ENCODE measurements around the gene RBM20. TPM values are rescaled to one million over a fixed set of nuclear protein-coding genes. Genes with fewer than 3 reads are reported as not detected.
"Not testable (repeated sequence)": the region's sequence is repeated elsewhere in the genome, so short reads cannot be mapped to it uniquely, and the experiment has no call there.

RBM20 gene
- total and polyA plus RNA-seq, 2 experiments from 2014 or later, result 3.7 to 4.0 TPM

DNA sequence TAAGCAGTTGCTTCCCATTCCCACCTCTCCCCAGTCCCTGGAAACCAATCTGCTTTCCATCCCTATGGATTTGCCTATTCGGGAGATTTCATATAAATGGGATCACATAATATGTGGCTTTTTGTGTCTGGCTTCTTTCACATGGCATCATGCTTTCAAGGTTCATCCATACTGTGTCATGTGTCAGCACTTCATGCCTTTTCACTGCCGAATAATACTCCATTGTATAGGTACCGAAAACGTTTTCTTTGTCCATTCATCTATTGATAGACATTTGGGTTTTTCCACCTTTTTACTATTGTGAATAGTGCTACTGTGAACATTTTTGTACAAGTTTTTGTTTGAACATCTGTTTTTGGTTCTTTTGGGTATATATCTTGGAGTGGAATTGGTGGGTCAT, 12.5 kb downstream of the RBM20 start:
- 99% methylated on average over 4 of the region's 4 CpGs for WGBS (ENCODE audit: low lambda C conversion rate, missing lambda C conversion rate)
- peaks cover 3% of the 10 kb centered on the region for H3K9me2 ChIP-seq (replicated peaks; ENCODE audit: insufficient read depth)
- no peak for DNase-seq (ENCODE audit: low spot score)
- no peaks in the 10 kb centered on the region for H3K79me2 ChIP-seq
- H3K4me1 ChIP-seq (ENCODE audit: insufficient read depth), result no peaks in the 10 kb centered on the region
- no peaks in the 10 kb centered on the region for H4K20me1 ChIP-seq (ENCODE audit: insufficient read depth, poor library complexity, severe bottlenecking)
- no peak overlapping the region for H2AFZ ChIP-seq
- no peak overlapping the region for H3K27ac ChIP-seq
- no peaks in the 10 kb centered on the region for H3K36me3 ChIP-seq (replicated peaks; ENCODE audit: insufficient read depth, low read depth)
- no peak overlapping the region for H3K4me3 ChIP-seq
- TF ChIP-seq, protein P1, sequence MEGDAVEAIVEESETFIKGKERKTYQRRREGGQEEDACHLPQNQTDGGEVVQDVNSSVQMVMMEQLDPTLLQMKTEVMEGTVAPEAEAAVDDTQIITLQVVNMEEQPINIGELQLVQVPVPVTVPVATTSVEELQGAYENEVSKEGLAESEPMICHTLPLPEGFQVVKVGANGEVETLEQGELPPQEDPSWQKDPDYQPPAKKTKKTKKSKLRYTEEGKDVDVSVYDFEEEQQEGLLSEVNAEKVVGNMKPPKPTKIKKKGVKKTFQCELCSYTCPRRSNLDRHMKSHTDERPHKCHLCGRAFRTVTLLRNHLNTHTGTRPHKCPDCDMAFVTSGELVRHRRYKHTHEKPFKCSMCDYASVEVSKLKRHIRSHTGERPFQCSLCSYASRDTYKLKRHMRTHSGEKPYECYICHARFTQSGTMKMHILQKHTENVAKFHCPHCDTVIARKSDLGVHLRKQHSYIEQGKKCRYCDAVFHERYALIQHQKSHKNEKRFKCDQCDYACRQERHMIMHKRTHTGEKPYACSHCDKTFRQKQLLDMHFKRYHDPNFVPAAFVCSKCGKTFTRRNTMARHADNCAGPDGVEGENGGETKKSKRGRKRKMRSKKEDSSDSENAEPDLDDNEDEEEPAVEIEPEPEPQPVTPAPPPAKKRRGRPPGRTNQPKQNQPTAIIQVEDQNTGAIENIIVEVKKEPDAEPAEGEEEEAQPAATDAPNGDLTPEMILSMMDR (IDR thresholded peaks at IDR 0.05; ENCODE audit: poor library complexity), result no peak
- TF ChIP-seq EZH2 (IDR thresholded peaks at IDR 0.05; ENCODE audit: borderline replicate concordance) (no peak), EZH2phosphoT487 (IDR thresholded peaks at IDR 0.05; ENCODE audit: low read depth, severe bottlenecking, unreplicated experiment) (no peak)
- peaks cover 4% of the 10 kb centered on the region for H3K27me3 ChIP-seq
- H3K9me3 ChIP-seq (ENCODE audit: low read depth), result no peaks in the 10 kb centered on the region
- H3K4me2 ChIP-seq, result no peak overlapping the region

DNA sequence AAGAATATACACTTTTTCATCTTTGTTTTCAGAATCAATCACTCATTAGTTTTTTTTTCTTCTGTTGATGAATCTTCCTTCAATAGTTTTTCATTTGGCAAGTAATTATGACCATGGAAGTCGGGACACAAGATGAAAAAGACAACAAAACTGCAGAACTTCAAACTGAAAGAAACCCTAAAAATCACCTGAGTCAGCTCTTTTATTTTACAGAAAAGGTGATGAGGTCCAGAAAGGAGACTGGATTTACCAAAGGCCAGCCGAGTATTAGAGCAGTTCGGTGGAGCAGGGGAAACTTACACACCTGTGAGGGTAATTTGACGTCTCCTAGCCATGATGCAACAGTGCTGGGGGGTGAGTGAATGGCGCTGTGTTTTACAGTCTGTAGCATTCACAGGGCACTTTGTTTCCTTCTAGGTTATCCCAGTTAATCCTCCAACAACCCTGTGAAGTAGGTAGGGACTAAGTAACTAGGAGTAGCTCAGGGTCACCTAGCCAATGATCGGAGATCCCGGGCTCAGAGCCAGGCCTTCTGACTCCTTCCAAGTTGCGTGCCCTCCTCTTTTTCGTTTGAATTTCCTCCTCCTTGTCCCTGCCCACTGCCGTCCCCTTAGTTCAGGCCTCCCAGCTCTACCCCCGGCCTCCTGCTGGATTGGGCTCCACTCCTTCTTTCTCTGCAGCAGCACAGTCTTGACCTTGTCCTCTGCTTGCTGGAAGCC, 14.0 kb downstream of the RBM20 start:
- TF ChIP-seq EZH2 (IDR thresholded peaks at IDR 0.05; ENCODE audit: borderline replicate concordance), result no peak
- no peak for TF ChIP-seq EZH2phosphoT487 (IDR thresholded peaks at IDR 0.05; ENCODE audit: low read depth, severe bottlenecking, unreplicated experiment)
- TF ChIP-seq, protein P1 (IDR thresholded peaks at IDR 0.05; ENCODE audit: poor library complexity), result no peak
- Histone ChIP-seq H3K36me3 (replicated peaks; ENCODE audit: insufficient read depth, low read depth) (no peaks in the 10 kb centered on the region), H3K4me3 (no peak overlapping the region), H4K20me1 (ENCODE audit: insufficient read depth, poor library complexity, severe bottlenecking) (no peaks in the 10 kb centered on the region), H2AFZ (no peak overlapping the region), H3K9me2 (replicated peaks; ENCODE audit: insufficient read depth) (peaks cover 3% of the 10 kb centered on the region), H3K4me2 (no peak overlapping the region), H3K79me2 (no peaks in the 10 kb centered on the region), H3K4me1 (ENCODE audit: insufficient read depth) (no peaks in the 10 kb centered on the region), H3K27me3 (peaks cover 4% of the 10 kb centered on the region), H3K9me3 (ENCODE audit: low read depth) (no peaks in the 10 kb centered on the region), H3K27ac (no peak overlapping the region)
- no peak for DNase-seq (ENCODE audit: low spot score)
- 71% methylated on average over 11 of the region's 11 CpGs for WGBS (ENCODE audit: low lambda C conversion rate, missing lambda C conversion rate)

DNA sequence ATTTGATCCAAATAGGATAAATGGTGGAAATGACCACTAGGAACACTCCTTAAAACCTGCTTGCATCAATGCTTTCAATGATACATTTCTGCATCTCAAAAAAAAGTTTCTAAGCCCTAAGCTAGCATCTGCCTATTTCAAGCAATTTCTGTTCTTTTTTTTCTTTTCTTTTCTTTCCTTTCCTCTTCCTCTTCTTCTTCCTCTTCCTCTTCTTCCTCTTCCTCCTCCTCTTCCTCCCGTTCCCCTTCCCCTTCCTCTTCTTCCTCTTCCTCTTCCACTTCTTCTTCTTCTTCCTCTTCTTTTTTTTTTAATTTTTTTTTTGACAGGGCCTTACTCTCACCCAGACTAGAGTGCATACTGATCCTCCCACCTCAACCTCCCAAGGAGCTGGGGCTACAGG, 15.4 kb downstream of the RBM20 start:
- no peak overlapping the region for H3K4me2 ChIP-seq
- no peaks in the 10 kb centered on the region for H3K4me1 ChIP-seq (ENCODE audit: insufficient read depth)
- no peaks in the 10 kb centered on the region for H3K79me2 ChIP-seq
- no peak for DNase-seq (ENCODE audit: low spot score)
- no peak overlapping the region for H2AFZ ChIP-seq
- H3K27ac ChIP-seq, result no peak overlapping the region
- no peaks in the 10 kb centered on the region for H3K36me3 ChIP-seq (replicated peaks; ENCODE audit: insufficient read depth, low read depth)
- no peaks in the 10 kb centered on the region for H3K27me3 ChIP-seq
- H3K9me3 ChIP-seq (ENCODE audit: low read depth), result no peaks in the 10 kb centered on the region
- WGBS (ENCODE audit: low lambda C conversion rate, missing lambda C conversion rate), result no CpG with 5 or more reads among the region's 1 CpG
- no peak overlapping the region for H3K4me3 ChIP-seq
- H3K9me2 ChIP-seq (replicated peaks; ENCODE audit: insufficient read depth), result peaks cover 3% of the 10 kb centered on the region
- TF ChIP-seq EZH2 (IDR thresholded peaks at IDR 0.05; ENCODE audit: borderline replicate concordance) (no peak), EZH2phosphoT487 (IDR thresholded peaks at IDR 0.05; ENCODE audit: low read depth, severe bottlenecking, unreplicated experiment) (no peak)
- TF ChIP-seq, protein P1 (IDR thresholded peaks at IDR 0.05; ENCODE audit: poor library complexity), result no peak
- no peaks in the 10 kb centered on the region for H4K20me1 ChIP-seq (ENCODE audit: insufficient read depth, poor library complexity, severe bottlenecking)

DNA sequence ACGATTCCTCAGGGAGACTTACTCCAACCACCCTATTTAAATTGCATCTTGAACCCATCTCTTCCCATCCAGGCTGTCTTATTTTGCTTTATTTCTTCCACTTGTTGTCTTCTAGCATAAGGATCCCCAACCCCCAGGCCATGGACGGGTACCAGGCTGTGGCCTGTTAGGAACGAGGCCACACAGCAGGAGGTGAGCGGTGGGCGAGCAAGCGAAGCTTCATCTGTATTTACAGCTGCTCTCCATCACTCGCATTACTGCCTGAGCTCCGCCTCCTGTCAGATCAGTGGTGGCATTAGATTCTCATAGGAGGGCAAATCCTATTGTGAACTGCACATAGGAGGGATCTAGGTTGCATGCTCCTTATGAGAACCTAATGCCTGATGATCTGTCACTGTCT, 16.2 kb downstream of the RBM20 start:
- not testable (repeated sequence) for DNase-seq (ENCODE audit: low spot score); H3K9me3 ChIP-seq (ENCODE audit: low read depth); H3K79me2 ChIP-seq; H3K27me3 ChIP-seq; H3K27ac ChIP-seq; H3K4me1 ChIP-seq (ENCODE audit: insufficient read depth); H3K4me2 ChIP-seq; H2AFZ ChIP-seq; H3K36me3 ChIP-seq (replicated peaks; ENCODE audit: insufficient read depth, low read depth); H4K20me1 ChIP-seq (ENCODE audit: insufficient read depth, poor library complexity, severe bottlenecking); H3K9me2 ChIP-seq (replicated peaks; ENCODE audit: insufficient read depth); H3K4me3 ChIP-seq
- WGBS (ENCODE audit: low lambda C conversion rate, missing lambda C conversion rate), result 85% methylated on average over 8 of the region's 8 CpGs

Data from hepatocyte (in vitro differentiated cells).